Osteoblast (primary cell): ENCODE results near the gene MGST2. TPM values are rescaled to one million over a fixed set of nuclear protein-coding genes. Genes with fewer than 3 reads are reported as not detected.

Experiments
- DNase-seq: peaks from one replicate; pipeline ENCODE4 v3.0.0; 2011; ENCODE audit warnings: low spot score, mixed read lengths; ENCODE audit not compliant: insufficient read length; ENCODE audit errors: missing footprints
- H2AFZ ChIP-seq: 2 replicates; pipeline ENCODE4 v1.6.0; 2011; ENCODE audit warnings: mild to moderate bottlenecking, low read length
- H3K27ac ChIP-seq: 2 replicates; pipeline ENCODE4 v1.5.1; 2011; ENCODE audit warnings: mild to moderate bottlenecking, low read depth, low read length, moderate library complexity
- H3K27me3 ChIP-seq: 2 replicates; pipeline ENCODE4 v1.6.0; 2012; ENCODE audit warnings: mild to moderate bottlenecking, control low read depth, inconsistent platforms, low read length, moderate library complexity; ENCODE audit not compliant: insufficient read depth
- H3K36me3 ChIP-seq: 2 replicates; pipeline ENCODE4 v1.5.1; 2011; ENCODE audit warnings: mild to moderate bottlenecking, low read length, control low read depth, moderate library complexity; ENCODE audit not compliant: insufficient read depth
- H3K4me1 ChIP-seq: 2 replicates; pipeline ENCODE4 v1.5.1; 2011; ENCODE audit warnings: mild to moderate bottlenecking, low read length, control low read depth, moderate library complexity; ENCODE audit not compliant: insufficient read depth
- H3K4me2 ChIP-seq: 2 replicates; pipeline ENCODE4 v1.6.0; 2011; ENCODE audit warnings: mild to moderate bottlenecking, low read length; ENCODE audit not compliant: insufficient read depth
- H3K4me3 ChIP-seq: fragments of 200-600 bp; sonication (generic); 3 replicates; pipeline ENCODE4 v1.5.1; 2012; ENCODE audit warnings: mild to moderate bottlenecking, low read length, inconsistent platforms; ENCODE audit not compliant: insufficient read depth
- H3K79me2 ChIP-seq: 2 replicates; pipeline ENCODE4 v1.6.0; 2012; ENCODE audit warnings: mild to moderate bottlenecking, low read length, control low read depth, inconsistent platforms; ENCODE audit not compliant: insufficient read depth
- H3K9me3 ChIP-seq: 2 replicates; pipeline ENCODE4 v1.5.1; 2011; ENCODE audit warnings: low read depth, low read length, control low read depth
- H4K20me1 ChIP-seq: 2 replicates; pipeline ENCODE4 v1.6.0; 2012; ENCODE audit warnings: mild to moderate bottlenecking, low read length, control low read depth; ENCODE audit not compliant: insufficient read depth
- total RNA-seq: library from RNA; depleted of rRNA; stranded (reverse); fragments of >200 nt; gene quantifications from 2 replicates; pipeline ENCODE4 v1.2.3, GENCODE V29; 2012
- TF ChIP-seq, protein P1 (sequence below): IDR thresholded peaks from 2 replicates; pipeline ENCODE4 v1.5.1; 2011; ENCODE audit warnings: mild to moderate bottlenecking, low read depth, low read length, moderate library complexity; ENCODE audit errors: extremely low read depth

Gene MGST2
- total RNA-seq, 1 donor, result 6.2 TPM

DNA sequence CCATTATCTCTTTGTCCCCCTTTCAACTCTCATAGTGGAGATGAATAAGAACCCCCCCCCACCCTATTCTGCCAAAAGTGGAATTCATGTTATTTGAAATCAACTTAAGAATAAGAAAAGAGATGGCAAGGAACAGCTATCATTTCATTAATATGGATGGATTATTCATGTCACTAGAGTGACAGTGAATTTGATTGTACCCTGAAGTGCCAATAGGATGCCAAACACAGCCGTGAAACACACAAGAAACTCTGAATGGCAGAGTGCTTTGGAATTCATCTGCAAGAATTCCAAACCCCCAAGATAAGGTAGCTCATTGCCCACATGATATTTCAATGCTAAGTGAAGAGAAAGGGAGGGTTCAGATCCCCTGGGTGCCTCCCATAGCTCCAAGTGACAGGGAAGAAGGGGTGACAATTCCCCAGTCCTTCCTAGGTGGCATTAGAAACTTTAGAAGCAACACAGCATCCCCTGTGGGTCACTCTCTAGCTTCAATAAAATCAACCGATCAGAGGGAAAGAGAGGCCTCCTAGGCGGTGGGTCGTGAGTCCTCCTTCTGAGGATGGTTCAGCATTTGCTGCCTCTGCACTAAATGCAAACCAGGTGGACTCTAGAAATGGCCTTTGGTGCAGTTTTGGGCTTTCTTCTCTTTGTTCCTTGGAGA, 84.3 kb downstream of the MGST2 start:
- H3K27me3 ChIP-seq, result peaks cover 14% of the 10 kb centered on the region
- no peak overlapping the region for H3K27ac ChIP-seq
- H3K4me3 ChIP-seq, result no peak overlapping the region
- no peaks in the 10 kb centered on the region for H3K36me3 ChIP-seq
- peaks cover 2% of the 10 kb centered on the region for H3K4me1 ChIP-seq
- DNase-seq, result no peak
- H3K9me3 ChIP-seq, result no peaks in the 10 kb centered on the region
- no peaks in the 10 kb centered on the region for H4K20me1 ChIP-seq
- no peaks in the 10 kb centered on the region for H3K79me2 ChIP-seq
- H3K4me2 ChIP-seq, result no peak overlapping the region
- H2AFZ ChIP-seq, result no peak overlapping the region
- TF ChIP-seq, protein P1, sequence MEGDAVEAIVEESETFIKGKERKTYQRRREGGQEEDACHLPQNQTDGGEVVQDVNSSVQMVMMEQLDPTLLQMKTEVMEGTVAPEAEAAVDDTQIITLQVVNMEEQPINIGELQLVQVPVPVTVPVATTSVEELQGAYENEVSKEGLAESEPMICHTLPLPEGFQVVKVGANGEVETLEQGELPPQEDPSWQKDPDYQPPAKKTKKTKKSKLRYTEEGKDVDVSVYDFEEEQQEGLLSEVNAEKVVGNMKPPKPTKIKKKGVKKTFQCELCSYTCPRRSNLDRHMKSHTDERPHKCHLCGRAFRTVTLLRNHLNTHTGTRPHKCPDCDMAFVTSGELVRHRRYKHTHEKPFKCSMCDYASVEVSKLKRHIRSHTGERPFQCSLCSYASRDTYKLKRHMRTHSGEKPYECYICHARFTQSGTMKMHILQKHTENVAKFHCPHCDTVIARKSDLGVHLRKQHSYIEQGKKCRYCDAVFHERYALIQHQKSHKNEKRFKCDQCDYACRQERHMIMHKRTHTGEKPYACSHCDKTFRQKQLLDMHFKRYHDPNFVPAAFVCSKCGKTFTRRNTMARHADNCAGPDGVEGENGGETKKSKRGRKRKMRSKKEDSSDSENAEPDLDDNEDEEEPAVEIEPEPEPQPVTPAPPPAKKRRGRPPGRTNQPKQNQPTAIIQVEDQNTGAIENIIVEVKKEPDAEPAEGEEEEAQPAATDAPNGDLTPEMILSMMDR, result no peak

DNA sequence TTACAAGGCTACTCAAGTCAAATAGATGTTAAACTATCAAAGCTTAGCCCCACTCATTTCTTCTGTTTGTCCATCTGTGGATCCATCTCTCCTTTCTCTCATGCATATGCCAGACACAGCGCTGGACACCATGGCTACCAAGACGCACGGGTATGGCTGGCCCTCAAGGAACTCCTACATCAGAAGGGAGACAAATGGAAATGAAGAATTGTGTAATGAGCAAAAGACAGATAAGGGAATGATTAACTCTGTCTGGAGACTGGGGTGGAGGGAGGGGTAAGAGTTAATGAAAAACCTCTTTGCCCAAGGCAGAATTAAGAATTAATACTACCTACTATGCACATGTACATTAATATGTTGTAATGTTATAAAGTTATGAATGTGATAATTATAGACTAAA, 88.1 kb downstream of the MGST2 start:
- Histone ChIP-seq H3K36me3 (no peaks in the 10 kb centered on the region), H2AFZ (no peak overlapping the region), H3K4me2 (no peak overlapping the region), H3K9me3 (no peaks in the 10 kb centered on the region), H3K4me3 (no peak overlapping the region), H4K20me1 (no peaks in the 10 kb centered on the region), H3K27me3 (peaks cover 9% of the 10 kb centered on the region), H3K79me2 (no peaks in the 10 kb centered on the region), H3K27ac (no peak overlapping the region), H3K4me1 (peaks cover 2% of the 10 kb centered on the region)
- no peak for DNase-seq
- TF ChIP-seq, protein P1, result no peak

Other genes starting within 250 kb of the MGST2 start
- gene RAB33B, start 211.7 kb upstream of the MGST2 start, total RNA-seq, result 24.2 and 24.6 TPM in 2 replicates
- gene SETD7, start 109.6 kb upstream of the MGST2 start, total RNA-seq, result 99.5 and 108 TPM in 2 replicates